HUES6 (cell line): ENCODE results near the gene CACHD1.

Source experiments
- H3K27ac ChIP-seq: 2 replicates; pipeline ENCODE4 v1.7.0; 2013; ENCODE audit warnings: low read depth, mild to moderate bottlenecking, low read length, inconsistent platforms
- H3K27me3 ChIP-seq: 2 replicates; pipeline ENCODE4 v1.6.1; 2013; ENCODE audit warnings: low read length; ENCODE audit not compliant: control insufficient read depth, insufficient read depth
- H3K36me3 ChIP-seq: 2 replicates; pipeline ENCODE4 v1.6.1; 2013; ENCODE audit warnings: low read length; ENCODE audit not compliant: control insufficient read depth, insufficient read depth
- H3K4me1 ChIP-seq: 2 replicates; pipeline ENCODE4 v1.6.1; 2013; ENCODE audit warnings: low read length; ENCODE audit not compliant: control insufficient read depth, insufficient read depth
- H3K4me3 ChIP-seq: 2 replicates; pipeline ENCODE4 v1.5.1; 2013; ENCODE audit warnings: low read depth, low read length
- H3K9ac ChIP-seq: one replicate; pipeline ENCODE4 v1.6.1; 2013; ENCODE audit warnings: mild to moderate bottlenecking, low read length
- H3K9me3 ChIP-seq: 2 replicates; pipeline ENCODE4 v1.6.1; 2013; ENCODE audit warnings: low read depth, low read length; ENCODE audit not compliant: control insufficient read depth, insufficient read depth

CACHD1 gene

DNA sequence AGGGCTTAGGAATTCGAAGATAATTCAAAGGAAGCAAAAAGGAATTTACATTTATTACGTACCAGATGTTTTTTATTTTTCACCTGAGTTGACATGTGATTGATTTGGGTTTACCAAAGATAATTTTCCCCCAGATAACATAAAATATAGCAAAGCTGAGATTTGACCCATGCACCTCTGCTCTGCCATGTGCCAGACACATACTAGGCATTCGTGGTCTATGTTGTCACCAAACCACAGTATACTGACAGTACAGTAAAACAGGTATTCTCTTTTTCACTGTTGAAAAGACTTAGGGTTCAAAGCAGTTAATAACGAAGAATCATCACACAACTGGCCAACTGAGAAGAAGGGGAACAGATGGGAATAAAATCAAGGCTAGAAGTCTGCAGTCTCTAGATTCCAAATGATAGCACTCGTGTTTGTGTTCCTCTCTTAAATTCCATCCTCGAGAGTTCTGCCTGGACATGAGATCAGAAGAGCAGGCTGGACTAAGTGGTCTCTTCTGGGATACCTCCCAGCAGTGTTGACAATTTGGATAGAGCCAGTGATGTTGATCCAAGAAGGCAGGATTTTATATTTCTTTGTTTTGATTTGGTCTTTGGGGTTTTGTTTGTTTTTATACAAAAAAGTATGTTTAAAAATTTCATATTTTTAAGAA lies 189.7 kb downstream of the CACHD1 start:
- H3K4me3 ChIP-seq, result no peak overlapping the region
- H3K9me3 ChIP-seq, result no peaks in the 10 kb centered on the region
- H3K27ac ChIP-seq, result no peak overlapping the region
- H3K36me3 ChIP-seq, result peaks cover 89% of the 10 kb centered on the region
- no peak overlapping the region for H3K9ac ChIP-seq
- no peaks in the 10 kb centered on the region for H3K4me1 ChIP-seq
- no peaks in the 10 kb centered on the region for H3K27me3 ChIP-seq

DNA sequence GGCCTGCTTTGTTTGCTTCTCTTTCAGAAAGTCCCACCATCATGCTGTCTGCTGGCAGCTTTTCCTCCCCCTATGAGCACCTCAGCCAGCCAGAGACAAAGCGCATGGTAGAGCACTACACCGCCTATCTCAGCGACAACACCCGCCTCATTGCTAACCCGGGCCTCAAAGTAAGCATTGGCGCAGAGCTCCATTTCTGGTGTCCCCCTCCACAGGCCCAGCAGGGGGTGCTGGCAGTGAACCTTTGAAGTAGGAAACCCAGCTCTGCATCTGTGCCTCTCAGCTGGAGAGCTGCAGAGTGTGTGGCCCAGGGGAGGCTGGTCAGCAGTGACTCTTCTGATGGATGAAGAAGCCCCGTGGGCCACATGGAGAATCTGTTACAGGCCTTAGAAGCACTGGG lies 193.7 kb downstream of the CACHD1 start:
- Histone ChIP-seq H3K27ac (no peak overlapping the region), H3K4me3 (no peak overlapping the region), H3K27me3 (no peaks in the 10 kb centered on the region), H3K4me1 (no peaks in the 10 kb centered on the region), H3K9me3 (no peaks in the 10 kb centered on the region), H3K9ac (no peak overlapping the region), H3K36me3 (peaks cover 87% of the 10 kb centered on the region)

DNA sequence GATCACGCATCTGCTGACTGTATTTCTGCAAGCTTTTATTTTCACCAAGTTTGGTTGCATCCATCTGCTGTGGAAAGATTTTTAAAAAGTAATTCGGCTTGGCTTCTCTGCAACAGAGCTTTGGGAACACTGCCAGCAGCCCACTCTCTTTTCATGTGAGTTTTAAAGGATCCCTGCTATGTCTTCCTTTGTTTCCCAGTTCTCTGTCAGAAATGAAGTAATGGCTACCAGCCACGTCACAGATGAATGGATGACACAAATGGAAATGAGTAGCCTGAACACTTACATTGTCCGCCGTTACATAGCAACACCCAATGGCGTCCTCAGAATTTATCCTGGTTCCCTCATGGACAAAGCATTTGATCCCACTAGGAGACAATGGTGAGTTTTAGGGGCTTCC lies 194.4 kb downstream of the CACHD1 start:
- Histone ChIP-seq H3K27ac (no peak overlapping the region), H3K4me3 (no peak overlapping the region), H3K9me3 (no peaks in the 10 kb centered on the region), H3K4me1 (no peaks in the 10 kb centered on the region), H3K27me3 (no peaks in the 10 kb centered on the region), H3K36me3 (peaks cover 86% of the 10 kb centered on the region), H3K9ac (no peak overlapping the region)

DNA sequence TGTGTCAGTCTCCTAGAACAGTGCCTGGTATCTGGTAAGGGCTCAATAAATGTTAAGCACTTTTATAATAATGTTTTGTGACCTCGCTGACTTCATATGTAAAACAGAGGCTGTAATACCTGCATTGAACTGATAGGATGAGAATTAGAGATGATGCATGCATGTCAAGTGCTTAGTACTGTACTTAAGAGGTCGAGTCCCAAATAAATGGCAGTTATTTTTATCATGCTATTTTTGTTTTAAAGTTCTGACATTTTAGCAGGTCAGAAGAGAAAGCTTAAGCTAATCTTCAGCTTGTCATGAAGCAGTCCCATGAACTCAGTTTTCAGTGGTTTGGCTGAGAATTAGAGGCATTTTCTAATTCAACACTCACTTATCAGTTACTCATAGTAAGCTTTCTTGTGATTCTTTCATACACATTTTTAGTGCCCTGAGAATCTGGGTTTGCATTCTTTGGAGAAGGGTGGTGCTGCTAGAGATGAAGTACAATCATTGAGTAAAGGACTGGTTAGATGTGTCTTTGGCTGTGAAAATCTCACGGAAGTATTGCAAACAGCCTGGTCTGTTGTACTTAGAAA lies 199.3 kb downstream of the CACHD1 start:
- Histone ChIP-seq H3K9ac (no peak overlapping the region), H3K27ac (no peak overlapping the region), H3K36me3 (peaks cover 87% of the 10 kb centered on the region), H3K4me1 (no peaks in the 10 kb centered on the region), H3K9me3 (no peaks in the 10 kb centered on the region), H3K4me3 (no peak overlapping the region), H3K27me3 (no peaks in the 10 kb centered on the region)

DNA sequence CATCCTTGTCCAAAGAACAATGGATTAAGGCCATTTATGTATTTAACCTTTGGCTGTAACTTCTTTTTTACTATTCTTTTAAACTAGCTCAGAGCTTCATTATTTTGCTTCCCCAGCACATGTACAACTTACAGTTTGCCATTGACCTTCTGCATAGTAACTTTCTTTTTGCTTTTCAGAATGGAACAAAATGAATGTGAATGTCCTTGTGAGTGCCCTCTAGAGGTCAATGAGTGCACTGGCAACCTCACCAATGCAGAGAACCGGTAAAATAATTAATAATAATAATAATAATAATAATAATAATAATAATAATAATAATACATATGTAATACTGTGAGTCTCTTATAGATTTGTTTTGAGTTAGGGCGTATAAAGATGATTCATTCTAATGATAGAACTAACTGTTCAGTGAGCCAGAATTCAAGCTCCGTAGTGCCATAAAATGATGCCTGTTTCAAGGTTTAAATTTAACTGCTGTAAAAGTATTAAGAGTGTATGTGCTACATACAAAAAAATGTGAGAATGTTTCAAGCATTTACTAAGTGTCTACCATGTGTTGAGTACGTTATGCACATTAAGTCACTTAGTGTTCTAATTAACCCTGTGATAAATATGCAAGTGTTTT lies 205.9 kb downstream of the CACHD1 start:
- no peaks in the 10 kb centered on the region for H3K27me3 ChIP-seq
- no peak overlapping the region for H3K9ac ChIP-seq
- no peak overlapping the region for H3K4me3 ChIP-seq
- H3K9me3 ChIP-seq, result no peaks in the 10 kb centered on the region
- no peaks in the 10 kb centered on the region for H3K4me1 ChIP-seq
- H3K36me3 ChIP-seq, result peaks cover 92% of the 10 kb centered on the region
- H3K27ac ChIP-seq, result no peak overlapping the region

DNA sequence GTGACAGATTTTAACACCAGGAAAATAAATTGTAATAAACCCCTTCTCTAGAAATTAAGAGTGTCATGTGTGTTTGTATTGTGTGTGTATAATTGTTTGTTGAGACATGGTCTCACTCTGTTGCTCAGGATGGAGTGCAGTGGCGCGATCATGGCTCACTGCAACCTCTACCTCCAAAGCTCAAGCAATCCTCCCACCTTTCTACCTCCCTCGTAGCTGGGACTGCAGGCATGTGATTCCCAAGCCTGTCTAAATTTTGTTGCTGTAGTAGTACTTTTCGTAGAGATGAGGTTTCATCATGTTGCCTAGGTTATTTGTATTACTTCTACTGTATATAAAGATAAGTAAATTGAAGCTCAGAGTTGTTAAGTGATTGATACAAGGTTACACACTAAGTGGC lies 206.5 kb downstream of the CACHD1 start:
- H3K4me3 ChIP-seq, result no peak overlapping the region
- no peaks in the 10 kb centered on the region for H3K4me1 ChIP-seq
- H3K36me3 ChIP-seq, result peaks cover 92% of the 10 kb centered on the region
- H3K27ac ChIP-seq, result no peak overlapping the region
- H3K9me3 ChIP-seq, result no peaks in the 10 kb centered on the region
- no peaks in the 10 kb centered on the region for H3K27me3 ChIP-seq
- H3K9ac ChIP-seq, result no peak overlapping the region

DNA sequence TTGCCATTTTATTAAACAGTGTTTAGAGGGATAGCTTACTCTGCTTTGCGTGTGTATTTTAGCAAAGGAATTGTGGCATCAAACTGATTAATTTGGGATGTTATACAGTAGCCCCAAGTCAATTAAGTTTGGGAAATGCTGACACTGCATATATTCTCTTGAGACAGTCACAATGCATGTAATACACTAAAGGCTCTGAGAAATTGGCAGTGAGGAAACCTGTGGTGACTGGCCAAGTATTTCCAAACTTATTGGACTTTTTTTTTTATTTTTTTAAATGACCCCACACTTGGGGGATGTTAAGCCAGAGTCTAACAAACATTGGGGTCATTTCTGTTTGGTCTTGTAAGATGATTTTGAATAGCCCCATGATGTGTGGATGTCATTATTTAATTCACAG lies 207.6 kb downstream of the CACHD1 start:
- Histone ChIP-seq H3K27me3 (no peaks in the 10 kb centered on the region), H3K9ac (no peak overlapping the region), H3K4me3 (no peak overlapping the region), H3K4me1 (no peaks in the 10 kb centered on the region), H3K9me3 (no peaks in the 10 kb centered on the region), H3K36me3 (peaks cover 93% of the 10 kb centered on the region), H3K27ac (no peak overlapping the region)

DNA sequence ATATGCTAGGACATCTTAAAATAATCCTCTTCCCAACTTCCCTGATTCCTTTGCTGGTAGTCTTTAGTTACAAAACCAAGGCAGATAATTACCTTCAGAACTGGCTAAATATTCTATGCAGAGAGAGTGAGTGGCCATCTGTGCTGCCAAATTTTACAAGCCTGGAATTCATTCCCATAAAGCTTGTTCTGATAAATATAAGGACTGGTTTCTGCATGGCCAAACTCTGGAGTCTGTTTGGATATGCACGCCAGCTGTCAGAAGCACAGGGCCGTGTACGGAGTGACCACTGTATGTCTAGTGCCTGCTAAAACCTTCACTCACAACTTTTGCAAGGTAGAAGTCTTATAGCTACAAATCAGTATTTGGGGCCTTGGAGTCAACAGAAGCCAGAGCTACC lies 208.4 kb downstream of the CACHD1 start:
- Histone ChIP-seq H3K4me3 (no peak overlapping the region), H3K4me1 (no peaks in the 10 kb centered on the region), H3K27me3 (no peaks in the 10 kb centered on the region), H3K36me3 (peaks cover 93% of the 10 kb centered on the region), H3K27ac (no peak overlapping the region), H3K9me3 (no peaks in the 10 kb centered on the region), H3K9ac (no peak overlapping the region)

DNA sequence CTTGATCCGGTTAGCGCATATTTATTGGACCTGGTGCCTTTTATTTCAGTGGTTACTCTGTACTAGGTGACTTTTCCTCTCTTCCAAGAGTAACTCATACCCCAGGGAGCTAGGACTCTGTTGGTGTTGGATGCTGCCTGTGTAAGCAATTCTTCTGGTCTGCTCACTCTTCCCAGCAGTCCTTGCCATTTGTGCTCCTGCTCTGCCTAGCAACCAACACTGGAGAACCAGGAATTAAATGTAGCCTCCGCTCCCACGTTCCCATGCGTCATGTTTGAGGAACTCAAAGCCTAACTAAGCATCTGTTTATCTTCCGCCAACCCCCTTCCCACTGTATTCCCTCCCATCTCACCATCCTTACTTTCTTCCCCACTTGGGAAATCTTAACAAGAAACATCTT lies 209.2 kb downstream of the CACHD1 start:
- H3K36me3 ChIP-seq, result peaks cover 92% of the 10 kb centered on the region
- no peak overlapping the region for H3K9ac ChIP-seq

DNA sequence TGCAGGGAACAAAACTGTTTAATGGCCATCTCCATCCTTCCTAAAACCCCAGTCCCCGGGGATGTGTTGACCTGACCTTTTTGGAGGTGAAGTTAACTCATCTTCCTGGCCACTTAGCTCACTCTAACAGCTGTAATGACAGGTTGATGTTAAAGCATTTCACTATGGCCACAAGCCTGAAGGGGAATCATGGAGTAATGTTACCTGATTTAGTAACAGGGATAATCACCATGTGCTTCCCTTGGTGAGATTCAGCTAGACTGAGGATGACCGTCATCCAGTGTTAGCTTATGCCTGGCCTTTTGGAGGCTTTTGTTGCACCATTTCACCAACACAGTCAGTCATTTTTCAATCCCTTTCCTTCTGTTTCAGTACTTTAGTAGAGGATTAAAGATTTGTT lies 210.7 kb downstream of the CACHD1 start:
- Histone ChIP-seq H3K9ac (no peak overlapping the region), H3K27ac (no peak overlapping the region), H3K4me3 (no peak overlapping the region), H3K36me3 (peaks cover 93% of the 10 kb centered on the region), H3K4me1 (no peaks in the 10 kb centered on the region), H3K27me3 (no peaks in the 10 kb centered on the region), H3K9me3 (no peaks in the 10 kb centered on the region)

More for the DNA sequence above, 209.2 kb downstream of the CACHD1 start:
- Histone ChIP-seq H3K27me3 (no peaks in the 10 kb centered on the region), H3K4me3 (no peak overlapping the region), H3K9me3 (no peaks in the 10 kb centered on the region), H3K4me1 (no peaks in the 10 kb centered on the region), H3K27ac (no peak overlapping the region)

DNA sequence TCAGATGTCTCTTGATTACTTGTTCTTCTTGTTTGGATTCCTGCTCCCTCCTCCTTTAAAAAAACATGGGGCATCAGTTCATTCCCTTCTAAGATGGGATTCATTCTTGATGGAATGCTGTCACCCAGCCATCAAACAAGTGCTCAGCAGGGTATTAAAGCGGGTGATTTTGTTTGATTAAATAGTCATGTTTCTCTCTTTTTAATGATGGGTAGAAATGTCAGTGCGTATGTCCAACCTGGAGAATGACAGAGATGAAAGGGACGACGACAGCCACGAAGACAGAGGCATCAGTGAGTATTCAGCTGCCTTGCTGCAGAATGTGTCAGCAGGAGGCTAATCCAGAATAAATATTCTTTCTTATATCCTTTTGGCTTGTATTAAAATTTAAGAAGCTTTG lies 211.1 kb downstream of the CACHD1 start:
- Histone ChIP-seq H3K9me3 (no peaks in the 10 kb centered on the region), H3K36me3 (peaks cover 94% of the 10 kb centered on the region), H3K4me1 (no peaks in the 10 kb centered on the region), H3K27me3 (no peaks in the 10 kb centered on the region), H3K27ac (no peak overlapping the region), H3K4me3 (no peak overlapping the region), H3K9ac (no peak overlapping the region)
